Karpas-422 (cell line): Measurements from ENCODE around the gene PRPF8. TPM values are rescaled to one million over a fixed set of nuclear protein-coding genes. Genes with fewer than 3 reads are reported as not detected.

Experiments used
- DNase-seq: peaks from one replicate; pipeline ENCODE4 v3.0.0-alpha.2; 2015
- H2AFZ ChIP-seq: fragments of 200-600 bp; sonication (generic); 2 replicates; pipeline ENCODE4 v1.6.1; 2014; ENCODE audit warnings: antibody characterized with exemption, low read length, mixed read lengths
- H3K27ac ChIP-seq: fragments of 200-600 bp; sonication (generic); 2 replicates; pipeline ENCODE4 v1.5.1; 2014; ENCODE audit warnings: mild to moderate bottlenecking, low read length, moderate library complexity
- H3K27me3 ChIP-seq: fragments of 200-600 bp; sonication (generic); 2 replicates; pipeline ENCODE4 v1.6.1; 2014; ENCODE audit warnings: low read length, mixed read lengths
- H3K36me3 ChIP-seq: fragments of 200-600 bp; sonication (generic); 2 replicates; pipeline ENCODE4 v1.6.1; 2014; ENCODE audit warnings: low read length, mixed read lengths; ENCODE audit not compliant: insufficient read depth
- H3K4me1 ChIP-seq: fragments of 200-600 bp; sonication (generic); 2 replicates; pipeline ENCODE4 v1.6.1; 2014; ENCODE audit warnings: mild to moderate bottlenecking, low read length, mixed read lengths
- H3K4me2 ChIP-seq: fragments of 200-600 bp; sonication (generic); 2 replicates; pipeline ENCODE4 v1.6.1; 2014; ENCODE audit warnings: low read length, low read depth, mild to moderate bottlenecking; ENCODE audit not compliant: poor library complexity, severe bottlenecking
- H3K4me3 ChIP-seq: fragments of 200-600 bp; sonication (generic); 2 replicates; pipeline ENCODE4 v1.5.1; 2014; ENCODE audit warnings: mild to moderate bottlenecking, antibody characterized with exemption, low read length, mixed read lengths
- H3K79me2 ChIP-seq: fragments of 200-600 bp; sonication (generic); 2 replicates; pipeline ENCODE4 v1.6.1; 2014; ENCODE audit warnings: mild to moderate bottlenecking, low read length, mixed read lengths
- H3K9ac ChIP-seq: fragments of 200-600 bp; sonication (generic); 2 replicates; pipeline ENCODE4 v1.6.0; 2014; ENCODE audit warnings: low read length
- H3K9me2 ChIP-seq: fragments of 200-600 bp; sonication (generic), shearing (Covaris generic); replicated peaks from 2 replicates; pipeline ENCODE4 v1.6.0; 2014; ENCODE audit warnings: mild to moderate bottlenecking, low read length, moderate library complexity; ENCODE audit not compliant: insufficient read depth
- H3K9me3 ChIP-seq: fragments of 300-700, 200-600 bp; sonication (generic); 2 replicates; pipeline ENCODE4 v1.6.1; 2014; ENCODE audit warnings: low read length, mixed read lengths
- H4K20me1 ChIP-seq: fragments of 200-600 bp; sonication (generic); 2 replicates; pipeline ENCODE4 v1.6.1; 2014; ENCODE audit warnings: mild to moderate bottlenecking, antibody characterized with exemption, low read length, low read depth; ENCODE audit not compliant: insufficient read depth
- total RNA-seq: library from RNA; depleted of rRNA; stranded (reverse); fragments of >200 nt; shearing (Covaris generic); gene quantifications from 2 replicates; pipeline ENCODE4 v1.2.3, GENCODE V29; 2014; ENCODE audit warnings: low replicate concordance

PRPF8 gene
- total RNA-seq, 1 experiment from 2014 or later, result 130 TPM

GRCh38 chr17:1648173-1648962, 36.3 kb downstream of the PRPF8 start:
- Histone ChIP-seq H3K27me3 (no peaks in the 10 kb centered on the region), H3K4me3 (peak overlapping the region; percentile 56; the same call in 1 of the 2 replicates), H3K4me1 (peaks cover 22% of the 10 kb centered on the region), H3K79me2 (no peaks in the 10 kb centered on the region), H3K9ac (peak overlapping the region; percentile 65), H3K9me3 (no peaks in the 10 kb centered on the region), H3K4me2 (peak overlapping the region; percentile 73), H3K9me2 (no peaks in the 10 kb centered on the region), H3K27ac (no peak overlapping the region), H4K20me1 (peaks cover 5% of the 10 kb centered on the region; the same call in 1 of the 2 replicates), H2AFZ (no peak overlapping the region), H3K36me3 (peaks cover 20% of the 10 kb centered on the region)
- DNase-seq, result peak; percentile 44

GRCh38 chr17:1647802-1648171, 36.9 kb downstream of the PRPF8 start:
- H3K9me2 ChIP-seq, result no peaks in the 10 kb centered on the region
- DNase-seq, result no peak
- H3K9ac ChIP-seq, result no peak overlapping the region
- H3K27ac ChIP-seq, result no peak overlapping the region
- H3K4me2 ChIP-seq, result no peak overlapping the region
- no peaks in the 10 kb centered on the region for H3K9me3 ChIP-seq
- H3K27me3 ChIP-seq, result no peaks in the 10 kb centered on the region
- no peaks in the 10 kb centered on the region for H3K79me2 ChIP-seq
- H2AFZ ChIP-seq, result no peak overlapping the region
- H3K4me3 ChIP-seq, result no peak overlapping the region
- H3K36me3 ChIP-seq, result peaks cover 15% of the 10 kb centered on the region
- H4K20me1 ChIP-seq, result peaks cover 5% of the 10 kb centered on the region; the same call in 1 of the 2 replicates
- peaks cover 22% of the 10 kb centered on the region for H3K4me1 ChIP-seq

GRCh38 chr17:1646199-1646875, 38.3 kb downstream of the PRPF8 start:
- H3K9ac ChIP-seq, result no peak overlapping the region
- no peaks in the 10 kb centered on the region for H3K9me3 ChIP-seq
- H3K79me2 ChIP-seq, result no peaks in the 10 kb centered on the region
- no peak for DNase-seq
- H3K4me1 ChIP-seq, result peaks cover 22% of the 10 kb centered on the region
- peaks cover 11% of the 10 kb centered on the region for H3K36me3 ChIP-seq
- no peaks in the 10 kb centered on the region for H3K9me2 ChIP-seq
- no peak overlapping the region for H3K27ac ChIP-seq
- H3K27me3 ChIP-seq, result no peaks in the 10 kb centered on the region
- no peak overlapping the region for H2AFZ ChIP-seq
- no peak overlapping the region for H3K4me2 ChIP-seq
- H4K20me1 ChIP-seq, result peaks cover 5% of the 10 kb centered on the region; the same call in 1 of the 2 replicates
- H3K4me3 ChIP-seq, result no peak overlapping the region

DNA sequence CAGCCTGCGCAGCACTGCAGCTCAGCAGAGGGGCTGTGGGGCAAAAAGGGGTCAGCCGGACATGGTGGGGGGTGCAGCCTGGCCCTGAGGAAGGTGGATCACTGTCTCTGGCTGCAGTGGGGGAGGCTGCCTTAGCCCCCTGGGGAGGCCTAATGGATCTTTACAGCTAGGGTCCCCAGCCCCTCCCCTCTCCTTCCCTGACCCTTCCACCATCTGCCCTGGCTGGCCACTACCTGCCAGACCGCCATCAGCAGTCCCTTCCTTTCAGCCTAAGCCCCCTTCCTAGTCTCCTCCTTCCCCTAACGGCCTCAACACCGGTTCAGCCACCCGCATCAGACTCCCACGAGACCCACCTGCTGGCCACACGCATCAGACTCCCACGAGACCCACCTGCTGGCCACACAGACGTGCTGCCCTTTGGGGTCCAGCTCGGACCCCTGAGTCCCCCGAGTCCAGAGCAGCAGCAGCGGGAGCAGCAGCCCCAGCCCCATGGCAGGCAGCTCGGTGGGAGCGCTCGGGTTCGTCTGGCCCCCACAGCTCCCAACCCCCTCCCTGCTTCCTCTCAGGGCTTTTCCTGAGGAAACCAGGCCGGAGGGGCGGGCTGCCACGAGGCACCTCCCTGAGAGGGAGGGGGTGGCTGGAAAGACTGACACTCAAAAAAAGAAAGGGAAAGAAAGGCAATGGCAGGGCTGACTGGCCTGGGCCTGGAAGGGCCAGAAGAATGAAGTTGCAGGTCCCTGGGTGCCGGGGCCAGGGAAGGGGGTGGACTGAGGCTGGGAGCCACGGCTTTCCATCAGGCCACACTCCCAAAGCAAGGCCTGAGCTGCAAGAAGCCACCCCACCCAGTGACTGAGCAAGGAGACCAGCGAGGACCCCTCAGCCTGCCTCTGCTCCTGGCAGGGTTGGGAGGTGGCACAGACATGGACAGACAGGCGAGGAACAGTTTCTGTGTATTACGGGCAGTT, 39.2 kb downstream of the PRPF8 start, which contains the start of gene SCARF1:
Gene SCARF1, minus strand, starts transcription at position 526 of the 965 bp plus-strand sequence. Its CDS starts 35 bp downstream, at position 491.
- H3K9ac ChIP-seq, result no peak within 1 kb of the TSS
- no peak within 1 kb of the TSS for H2AFZ ChIP-seq
- no peak within 1 kb of the TSS for H3K4me3 ChIP-seq

DNA sequence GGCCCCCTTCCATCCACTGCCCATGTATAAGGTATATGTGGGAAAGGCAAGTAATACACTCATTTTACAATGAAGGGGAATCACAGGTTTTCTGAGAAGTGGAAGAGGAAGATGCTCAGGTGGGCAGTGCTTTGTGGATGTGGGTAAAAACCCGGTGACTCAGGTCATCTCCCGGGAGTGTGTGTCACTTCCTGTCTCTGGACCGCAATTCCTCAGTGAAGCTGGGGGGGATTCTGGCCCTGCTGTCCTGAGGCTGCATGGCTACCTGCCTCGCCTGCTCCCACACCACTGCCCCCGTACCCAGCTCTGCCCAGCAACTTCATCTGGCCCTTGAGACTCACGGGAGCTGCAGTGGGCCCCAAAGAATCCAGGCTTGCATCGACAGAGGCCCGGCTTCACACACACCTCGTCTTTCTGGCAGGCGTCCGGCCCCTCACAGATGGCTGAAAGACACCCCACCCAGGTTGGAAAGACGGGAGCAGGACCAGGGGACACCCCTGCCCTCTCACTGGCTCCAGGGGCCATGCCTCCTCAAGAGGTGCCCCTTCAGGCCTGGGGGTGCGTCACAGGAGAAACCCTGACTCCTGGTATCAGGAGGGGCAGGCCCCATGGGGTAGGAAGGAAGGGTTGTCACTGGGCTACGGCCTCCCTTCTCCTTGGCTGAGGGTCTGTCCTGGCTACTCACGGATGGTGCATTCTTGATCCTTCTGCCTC, 40.0 kb downstream of the PRPF8 start:
- no peaks in the 10 kb centered on the region for H3K79me2 ChIP-seq
- no peaks in the 10 kb centered on the region for H3K9me2 ChIP-seq
- no peaks in the 10 kb centered on the region for H3K36me3 ChIP-seq
- no peak overlapping the region for H3K27ac ChIP-seq
- no peak overlapping the region for H3K9ac ChIP-seq
- no peaks in the 10 kb centered on the region for H3K9me3 ChIP-seq
- no peak overlapping the region for H2AFZ ChIP-seq
- DNase-seq, result no peak
- peaks cover 10% of the 10 kb centered on the region for H3K4me1 ChIP-seq
- H3K4me2 ChIP-seq, result no peak overlapping the region
- H4K20me1 ChIP-seq, result no peaks in the 10 kb centered on the region; the same call in 1 of the 2 replicates
- H3K4me3 ChIP-seq, result no peak overlapping the region
- no peaks in the 10 kb centered on the region for H3K27me3 ChIP-seq

More for the DNA sequence above, 39.2 kb downstream of the PRPF8 start, which contains the start of gene SCARF1:
- no peak within 1 kb of the TSS for H3K27ac ChIP-seq
- peaks cover 18% of the 10 kb centered on the region for H3K4me1 ChIP-seq
- peaks cover 4% of the 10 kb centered on the region; the same call in 1 of the 2 replicates for H3K36me3 ChIP-seq
- no peak within 1 kb of the TSS for H3K4me2 ChIP-seq
- no peak for DNase-seq
- no peaks in the 10 kb centered on the region for H3K27me3 ChIP-seq
- no peaks in the 10 kb centered on the region for H3K9me2 ChIP-seq
- H4K20me1 ChIP-seq, result peaks cover 5% of the 10 kb centered on the region; the same call in 1 of the 2 replicates
- H3K79me2 ChIP-seq, result no peaks in the 10 kb centered on the region
- no peaks in the 10 kb centered on the region for H3K9me3 ChIP-seq

DNA sequence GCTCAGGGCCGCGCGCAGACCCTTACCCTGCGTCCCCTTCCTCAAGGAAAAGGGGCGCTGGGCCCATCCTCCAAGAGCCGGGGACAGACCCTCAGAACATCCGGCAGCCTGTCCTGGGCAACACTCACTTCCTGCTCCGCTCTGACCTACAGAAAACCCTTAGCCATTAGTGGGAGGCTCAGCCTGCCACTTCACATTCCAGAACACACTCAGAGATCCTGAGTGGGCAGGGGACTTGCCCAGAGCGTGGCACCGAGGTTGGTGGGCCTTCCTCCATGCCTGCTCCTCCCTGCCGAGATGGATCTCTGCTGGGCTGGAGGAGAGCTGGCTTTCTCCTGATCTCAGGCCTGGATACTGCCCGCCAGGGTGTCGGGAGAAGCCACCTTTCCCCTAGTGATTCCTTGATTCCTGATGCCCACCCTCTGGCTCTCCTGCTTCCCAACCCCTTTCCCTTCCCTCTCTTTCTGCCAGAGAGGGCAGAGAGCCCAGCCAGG, 40.6 kb downstream of the PRPF8 start:
- Histone ChIP-seq H3K27ac (no peak overlapping the region), H3K27me3 (no peaks in the 10 kb centered on the region), H3K9me2 (no peaks in the 10 kb centered on the region), H3K36me3 (no peaks in the 10 kb centered on the region), H3K9me3 (no peaks in the 10 kb centered on the region), H4K20me1 (no peaks in the 10 kb centered on the region; the same call in 1 of the 2 replicates), H3K79me2 (no peaks in the 10 kb centered on the region), H3K4me1 (peaks cover 7% of the 10 kb centered on the region), H3K4me2 (no peak overlapping the region), H3K9ac (no peak overlapping the region), H3K4me3 (no peak overlapping the region), H2AFZ (no peak overlapping the region)
- no peak for DNase-seq

GRCh38 chr17:1643293-1643998, 41.2 kb downstream of the PRPF8 start:
- DNase-seq, result peak; percentile 58
- Histone ChIP-seq H3K9ac (no peak overlapping the region), H3K27ac (no peak overlapping the region), H3K4me1 (peaks cover 3% of the 10 kb centered on the region), H2AFZ (no peak overlapping the region), H3K9me2 (no peaks in the 10 kb centered on the region), H3K4me3 (no peak overlapping the region), H4K20me1 (no peaks in the 10 kb centered on the region; the same call in 1 of the 2 replicates), H3K27me3 (no peaks in the 10 kb centered on the region), H3K9me3 (no peaks in the 10 kb centered on the region), H3K79me2 (no peaks in the 10 kb centered on the region), H3K36me3 (no peaks in the 10 kb centered on the region), H3K4me2 (no peak overlapping the region)
